NCI-H345 treated with DMSO at 0.1 percent for 48 hours (cell line): Measurements from ENCODE around the gene USPL1.
"Not testable (repeated sequence)": the region's sequence is repeated elsewhere in the genome, so short reads cannot be mapped to it uniquely, and the experiment has no call there.

Experiments used
- DNase-seq: peaks from one replicate; lab custom pipeline; 2025; ENCODE audit not compliant: unreplicated experiment; lab: John Stamatoyannopoulos, UW

USPL1 gene

GRCh38 chr13:30617315-30618185 is at the start of gene USPL1:
Gene USPL1, plus strand, starts transcription at chr13:30617920. Its CDS starts 3,221 bp downstream, at chr13:30621141.
- peak; percentile 84 for DNase-seq

DNA sequence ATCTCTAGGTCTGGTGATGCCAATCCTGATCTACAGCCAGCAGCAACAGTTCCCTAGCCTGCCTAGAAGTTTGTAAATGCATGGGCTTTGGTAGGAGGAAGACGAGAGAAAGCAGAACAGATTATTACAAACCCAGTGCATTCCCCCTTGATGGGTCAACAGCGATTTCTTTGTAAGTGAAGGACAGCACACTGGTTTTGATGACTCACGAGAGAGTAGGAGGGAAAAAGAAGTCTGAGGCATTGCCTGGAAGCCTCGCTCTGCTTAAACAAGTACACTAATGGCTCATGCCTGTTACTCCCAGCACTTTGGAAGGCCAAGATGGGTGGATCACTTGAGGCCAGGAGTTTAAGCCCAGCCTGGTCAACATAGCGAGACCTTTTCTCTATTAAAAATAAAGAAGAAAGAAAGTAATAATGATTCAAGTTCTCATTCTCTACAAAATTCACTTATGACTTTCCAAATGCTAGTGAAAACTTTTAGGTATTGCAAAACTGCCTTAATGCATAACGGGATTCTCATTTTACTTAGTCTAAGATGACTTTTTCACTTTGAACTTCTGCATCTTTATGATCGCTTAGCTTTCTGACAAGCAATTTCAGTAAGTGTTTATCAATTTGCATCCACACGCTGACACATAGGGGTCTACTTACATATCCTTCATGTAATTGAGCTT is 47.7 kb upstream of the USPL1 start:
- DNase-seq: no peak

DNA sequence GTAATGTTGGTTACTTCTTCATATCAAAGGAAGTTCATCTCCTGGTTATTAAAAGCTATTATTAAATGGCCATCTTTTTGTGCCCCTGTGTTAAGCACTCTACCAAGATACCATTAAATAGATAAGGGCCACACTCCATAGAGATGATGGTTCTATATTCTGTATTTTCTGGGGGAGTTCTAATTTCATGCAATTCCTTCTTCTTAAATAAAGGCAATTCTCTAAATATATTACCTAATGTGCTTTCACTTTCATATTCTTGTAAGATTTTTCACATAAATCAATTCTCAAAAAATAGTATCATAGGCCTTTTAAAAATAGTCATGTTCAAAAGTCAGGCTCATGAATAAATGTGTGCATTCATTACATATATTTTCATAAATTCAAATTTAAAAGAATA is 47.0 kb upstream of the USPL1 start:
- no peak for DNase-seq

DNA sequence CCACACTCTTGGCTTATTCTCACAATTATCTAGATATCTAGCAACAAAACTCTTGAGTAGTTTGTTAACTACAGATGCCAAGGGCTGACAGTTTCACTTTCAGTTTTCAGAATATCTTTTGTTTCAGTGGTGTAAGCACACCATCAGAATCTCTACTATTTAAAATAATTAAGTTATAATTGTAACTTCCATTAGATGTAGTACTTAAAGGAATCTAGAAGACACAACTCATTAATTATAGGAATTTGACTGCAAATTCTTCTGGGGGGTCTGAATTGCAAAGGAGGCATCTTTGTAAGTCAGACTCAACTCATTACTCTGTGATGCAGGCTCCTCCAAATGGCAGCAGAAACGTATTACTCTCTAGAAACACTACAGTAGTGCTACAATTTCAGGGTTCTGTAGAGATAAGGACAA is 44.9 kb upstream of the USPL1 start:
- no peak for DNase-seq

GRCh38 chr13:30576528-30576927 is 41.2 kb upstream of the USPL1 start:
- peak; percentile 7 for DNase-seq

DNA sequence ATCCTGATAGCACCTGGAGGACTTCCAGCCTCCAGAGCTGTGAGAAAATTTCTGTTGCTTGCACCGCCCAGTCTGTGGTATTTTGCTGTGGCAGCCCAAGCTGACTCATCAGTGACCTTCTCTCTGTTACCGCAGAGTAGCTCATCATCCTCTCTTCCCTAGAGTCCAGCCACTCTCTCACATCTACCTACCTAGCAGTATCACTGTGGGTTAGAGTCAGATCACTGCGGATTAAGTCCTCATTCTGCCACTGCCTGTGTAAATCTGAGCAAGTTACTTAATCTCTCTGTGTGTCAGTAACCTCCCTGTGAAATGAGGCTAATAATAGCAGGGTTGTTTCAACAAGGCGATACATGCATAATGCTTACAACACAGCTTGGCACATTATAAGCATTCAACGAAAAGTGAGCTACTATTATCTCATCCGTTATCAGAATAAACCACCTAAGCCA is 40.3 kb upstream of the USPL1 start:
- no peak for DNase-seq

DNA sequence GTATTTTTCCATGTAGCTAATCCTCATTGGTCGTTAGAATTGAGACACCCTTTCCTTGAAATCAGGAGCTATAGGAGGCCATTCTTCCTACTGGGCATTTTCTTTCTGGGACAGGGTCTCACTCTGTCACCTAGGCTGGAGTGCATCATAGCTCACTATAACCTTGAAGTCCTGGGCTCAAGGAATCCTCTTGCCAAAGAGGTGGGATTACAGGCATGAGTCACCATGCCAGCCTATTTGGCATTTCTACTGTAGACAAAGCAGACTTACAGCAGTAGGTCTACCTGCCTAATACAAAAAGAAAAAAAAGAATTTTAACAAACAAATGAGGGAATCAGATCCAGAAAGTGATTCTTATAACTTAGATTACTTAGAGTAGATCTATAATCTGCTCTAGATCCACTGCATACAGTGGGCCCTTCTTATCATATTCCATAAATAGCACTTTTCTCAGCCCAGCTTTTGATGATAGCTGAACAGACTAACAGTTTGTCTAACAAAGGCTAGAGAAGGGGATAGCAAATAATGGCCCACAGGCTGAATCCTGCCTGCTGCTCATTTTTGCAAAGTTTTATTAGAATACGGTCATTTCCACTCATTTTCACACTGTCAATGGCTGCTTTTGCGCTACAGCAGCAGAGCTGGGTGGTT is 36.7 kb upstream of the USPL1 start:
- no peak for DNase-seq

- no peak for DNase-seq
These were observed 36.1 kb upstream of the USPL1 start for GRCh38 chr13:30581582-30581981.

- DNase-seq: no peak
These were observed 33.5 kb upstream of the USPL1 start for GRCh38 chr13:30584051-30584731.

- DNase-seq: no peak
These were observed 31.9 kb upstream of the USPL1 start for GRCh38 chr13:30585748-30586262.

DNA sequence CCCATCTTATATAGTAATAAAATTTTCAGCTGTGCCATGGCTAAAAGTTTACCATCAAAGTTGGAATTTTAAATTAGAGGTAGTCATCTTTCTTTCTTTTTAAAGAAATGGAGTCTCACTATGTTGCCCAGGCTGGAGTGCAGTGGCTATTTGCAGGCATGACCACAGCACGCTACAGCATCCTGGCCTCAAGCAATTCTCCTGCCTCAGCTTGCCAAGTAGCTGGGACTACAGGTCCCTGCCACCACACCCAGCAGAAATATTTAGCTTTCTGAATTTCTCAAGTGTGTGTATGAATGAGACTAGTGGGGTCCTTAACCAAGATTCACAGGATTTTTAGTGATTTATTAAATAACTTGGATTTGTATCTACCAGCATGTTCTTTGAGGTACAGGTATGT is 30.5 kb upstream of the USPL1 start:
- DNase-seq: no peak

DNA sequence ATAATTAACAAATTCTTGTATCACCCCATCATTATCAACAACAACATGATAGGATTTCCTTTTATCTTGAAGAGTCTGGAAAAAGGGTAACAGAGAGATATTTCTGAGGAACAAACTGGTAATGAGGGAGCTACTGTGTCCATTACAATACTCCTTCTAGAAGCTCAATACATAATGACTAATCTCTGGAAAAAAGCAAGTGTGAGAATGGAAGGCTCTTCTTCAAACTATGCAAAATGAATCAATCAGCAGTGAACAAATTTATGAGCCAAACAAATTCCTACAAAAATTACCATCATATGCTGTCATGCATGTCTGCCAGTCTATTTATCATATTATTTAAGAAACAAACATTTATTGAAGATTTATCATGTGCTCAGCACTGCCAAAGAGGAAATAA is 30.0 kb upstream of the USPL1 start:
- no peak for DNase-seq

- DNase-seq: no peak
These were observed 24.7 kb upstream of the USPL1 start for GRCh38 chr13:30593001-30593400.

DNA sequence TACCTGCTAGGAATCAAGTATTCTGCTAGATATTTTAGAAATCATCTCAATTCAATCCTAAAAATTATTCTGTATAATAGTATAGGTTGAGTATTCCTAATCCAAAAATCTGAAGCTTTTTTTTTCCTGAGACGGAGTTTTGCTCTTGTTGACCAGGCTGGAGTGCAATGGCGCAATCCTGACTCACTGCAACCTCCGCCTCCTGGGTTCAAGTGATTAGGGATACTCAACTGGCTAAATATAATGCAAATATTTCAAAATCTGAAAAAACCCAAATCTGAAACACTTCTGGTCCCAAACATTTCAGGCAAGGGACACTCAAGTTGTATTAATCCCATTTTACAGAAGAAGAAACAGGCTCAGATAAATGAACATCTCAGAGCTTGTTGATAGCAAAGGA is 17.2 kb upstream of the USPL1 start:
- DNase-seq: no peak

DNA sequence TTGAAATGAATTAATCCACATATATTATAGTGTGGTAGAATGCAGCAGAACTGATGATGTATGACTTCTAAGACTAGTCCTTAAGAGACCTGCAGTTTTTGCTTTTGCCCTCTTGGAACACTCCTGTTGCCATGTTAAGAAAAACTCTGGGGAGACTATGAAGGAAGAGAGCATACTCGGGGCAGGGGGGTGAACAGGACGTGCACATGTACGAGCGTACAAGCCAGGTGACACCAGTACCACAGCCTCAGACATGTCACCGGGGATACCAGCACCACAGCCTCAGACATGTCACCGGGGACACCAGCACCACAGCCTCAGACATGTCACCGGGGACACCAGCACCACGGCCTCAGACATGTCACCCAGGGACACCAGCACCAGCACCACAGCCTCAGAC is 15.9 kb upstream of the USPL1 start:
- no peak for DNase-seq

- no peak for DNase-seq
These were observed 12.7 kb upstream of the USPL1 start for GRCh38 chr13:30605052-30605451.

GRCh38 chr13:30607186-30607585 is 10.5 kb upstream of the USPL1 start:
- not testable (repeated sequence) for DNase-seq

DNA sequence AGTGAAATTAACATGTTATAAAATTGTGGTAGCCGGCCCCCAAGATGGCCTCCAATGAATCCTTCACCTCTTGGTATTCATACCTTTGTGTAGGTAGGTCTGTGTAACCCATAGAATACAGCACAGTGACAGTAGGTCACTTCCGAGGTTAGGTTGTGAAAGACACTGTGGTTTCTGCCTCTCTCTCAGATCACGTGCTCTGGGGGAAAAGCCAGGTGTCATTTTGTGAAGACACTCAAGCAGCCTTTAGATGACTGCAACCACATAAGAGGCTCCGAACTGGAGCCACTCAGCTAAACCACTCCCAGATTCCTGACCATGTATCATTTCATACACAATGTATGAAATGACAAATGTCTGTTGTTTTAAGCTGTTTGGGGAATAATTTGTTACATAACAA is 9.8 kb upstream of the USPL1 start:
- no peak for DNase-seq

DNA sequence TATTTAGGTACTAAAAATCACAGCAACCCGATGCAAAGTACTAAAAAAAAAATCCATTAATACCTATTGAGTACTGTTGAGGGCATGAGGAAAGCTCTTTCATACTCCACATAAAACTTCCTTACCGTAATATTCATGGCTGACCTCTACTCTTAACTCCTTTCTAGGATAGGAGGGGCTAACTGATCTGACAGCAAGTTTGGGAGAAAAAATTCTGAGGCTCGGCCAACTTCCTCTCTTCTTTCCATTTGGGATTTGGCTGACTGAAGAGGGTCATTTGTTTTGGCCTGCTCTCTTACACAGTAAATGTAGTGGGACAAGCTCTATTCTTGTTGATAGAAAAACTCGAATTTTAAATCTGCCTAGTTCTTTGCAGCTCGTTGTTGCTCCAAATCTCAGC is 9.4 kb upstream of the USPL1 start:
- DNase-seq: no peak

DNA sequence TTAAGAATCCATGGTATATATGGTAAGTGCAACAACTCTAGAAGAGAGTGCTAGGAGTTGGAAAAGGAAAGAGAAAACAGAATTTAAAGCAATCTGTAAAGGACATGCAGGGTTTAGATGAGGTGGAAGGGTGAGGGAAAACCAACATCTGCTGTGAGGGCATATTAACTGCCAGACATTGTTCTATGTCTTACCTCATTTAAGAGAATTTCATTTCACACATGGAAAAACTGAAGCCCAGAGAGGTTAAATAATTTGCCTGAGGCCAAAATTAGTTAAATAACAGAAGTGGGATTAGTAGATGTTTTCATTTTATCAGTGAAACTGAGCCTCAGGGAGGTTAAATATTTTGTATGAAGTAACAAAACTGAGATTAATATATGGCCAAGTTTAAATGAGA is 7.4 kb upstream of the USPL1 start:
- DNase-seq: no peak

DNA sequence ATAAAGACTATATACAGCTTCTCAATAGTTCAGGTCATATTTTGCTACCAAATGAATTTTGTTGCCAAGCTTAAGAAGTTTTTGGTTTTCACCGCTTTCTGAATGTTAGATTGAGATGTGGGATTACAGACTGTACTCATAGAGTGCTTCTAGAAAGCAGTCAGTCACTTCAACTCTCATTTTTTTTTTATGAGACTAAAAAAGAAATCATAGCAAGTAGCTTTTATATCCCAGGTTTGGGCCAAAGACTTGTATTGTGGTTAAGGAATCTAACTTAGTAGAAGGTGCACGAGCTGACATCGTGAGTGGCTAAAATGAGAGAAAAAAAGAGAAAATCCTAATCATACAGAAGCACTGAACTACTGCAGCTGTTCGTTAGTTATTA is 2.2 kb upstream of the USPL1 start:
- no peak for DNase-seq
